ENCODE measurements around the gene PCDHB8.

DNA sequence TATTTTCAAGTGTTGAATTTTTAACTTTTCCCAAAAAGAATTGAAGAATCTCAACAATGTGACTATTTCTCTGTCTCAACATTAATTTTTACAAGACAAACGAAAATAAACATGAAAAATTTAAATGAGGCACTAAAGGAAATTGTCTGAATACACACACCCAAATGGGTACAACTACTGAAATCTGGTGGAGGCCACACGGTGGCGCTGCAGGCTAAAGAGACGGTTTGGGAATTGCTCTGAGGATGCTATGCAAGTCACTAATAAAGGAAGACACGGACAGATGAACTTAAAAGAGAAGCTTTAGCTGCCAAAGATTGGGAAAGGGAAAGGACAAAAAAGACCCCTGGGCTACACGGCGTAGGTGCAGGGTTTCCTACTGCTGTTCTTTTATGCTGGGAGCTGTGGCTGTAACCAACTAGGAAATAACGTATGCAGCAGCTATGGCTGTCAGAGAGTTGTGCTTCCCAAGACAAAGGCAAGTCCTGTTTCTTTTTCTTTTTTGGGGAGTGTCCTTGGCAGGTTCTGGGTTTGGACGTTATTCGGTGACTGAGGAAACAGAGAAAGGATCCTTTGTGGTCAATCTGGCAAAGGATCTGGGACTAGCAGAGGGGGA, 14.6 kb downstream of the PCDHB8 start, which contains the start of gene PCDHB10:
- TF ChIP-seq CTCF (IDR thresholded peaks at IDR 0.05; ENCODE audit: low read depth, low read length): peak; percentile 64
- TF ChIP-seq EZH2phosphoT487 (IDR thresholded peaks at IDR 0.05; ENCODE audit: low read depth): no peak

All from OCI-LY3 (cell line).